Measurements from ENCODE around the gene NPLOC4. TPM values are rescaled to one million over a fixed set of nuclear protein-coding genes. Genes with fewer than 3 reads are reported as not detected.
A peak's percentile ranks its signal among the peaks of the same experiment; 100 is the strongest.

The NPLOC4 gene
- total and polyA plus RNA-seq, 2 of the 13 experiments (the other 11 are each of a cell fraction or from before 2014, with no cell fraction given) = 57.0 to 97.0 TPM

DNA sequence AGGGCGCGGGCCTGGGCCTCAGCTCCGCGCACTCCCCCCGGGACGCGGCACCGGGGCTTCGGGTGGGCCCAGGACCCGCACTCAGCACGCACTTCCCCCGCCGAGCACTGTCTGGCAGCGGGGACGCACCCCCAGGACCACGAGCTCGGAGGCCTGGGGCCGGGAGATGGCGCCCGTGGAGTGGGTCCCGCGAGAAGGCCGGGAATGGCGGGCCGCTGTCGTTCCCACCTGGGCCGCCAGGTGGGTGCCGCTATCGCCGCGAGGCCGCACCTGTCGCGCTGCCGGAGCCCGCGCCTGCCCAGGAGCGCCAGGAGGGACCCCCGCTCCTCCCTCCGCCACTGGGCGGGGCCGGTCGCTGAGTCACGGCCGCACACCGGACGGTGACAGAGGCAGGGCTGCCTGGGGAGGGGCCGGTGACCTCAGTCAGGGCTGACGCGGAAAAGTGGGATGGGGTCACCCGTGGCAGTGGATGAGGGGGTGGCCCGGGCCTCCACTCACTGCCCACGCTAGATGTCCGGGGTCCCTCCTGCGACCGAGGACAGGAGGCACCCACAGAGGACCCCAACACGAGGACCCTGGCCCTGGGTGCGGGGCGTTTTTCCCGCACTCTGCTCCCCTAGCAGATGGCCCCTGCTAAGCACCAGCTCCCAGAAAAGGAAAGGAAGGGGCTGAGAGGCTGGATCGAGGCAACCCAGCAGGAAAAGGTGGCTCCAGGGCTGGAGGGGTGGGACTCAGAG is 117.5 kb downstream of the NPLOC4 start (continued):
- TF ChIP-seq NFIB (CRISPR knock-in tag; IDR thresholded peaks at IDR 0.05; ENCODE audit: borderline replicate concordance) = no peak
- no peak for TF ChIP-seq ZNF33A (CRISPR knock-in tag; IDR thresholded peaks at IDR 0.05; ENCODE audit: borderline replicate concordance)
- TF ChIP-seq SRSF1 (optimal IDR thresholded peaks at IDR 0.05; ENCODE audit: low read depth, low read length) = peak; percentile 57
- no peak for TF ChIP-seq HNRNPUL1 (IDR thresholded peaks at IDR 0.05; ENCODE audit: low read depth, low read length)
- no peak for TF ChIP-seq KLF15 (CRISPR knock-in tag; IDR thresholded peaks at IDR 0.05; ENCODE audit: borderline replicate concordance)
- TF ChIP-seq ZNF382 (CRISPR knock-in tag; IDR thresholded peaks at IDR 0.05; ENCODE audit: borderline replicate concordance) = no peak
- TF ChIP-seq ZFP90 (CRISPR knock-in tag; IDR thresholded peaks at IDR 0.05; ENCODE audit: borderline replicate concordance) = no peak
- peak; percentile 76 for TF ChIP-seq ZNF34 (CRISPR knock-in tag; IDR thresholded peaks at IDR 0.05; ENCODE audit: borderline replicate concordance)
- no peak for TF ChIP-seq FOXA3 (CRISPR knock-in tag; IDR thresholded peaks at IDR 0.05)
- TF ChIP-seq PRMT3 (CRISPR knock-in tag; IDR thresholded peaks at IDR 0.05; ENCODE audit: borderline replicate concordance, low read depth) = no peak
- TF ChIP-seq MTF2 (CRISPR knock-in tag; IDR thresholded peaks at IDR 0.05; ENCODE audit: borderline replicate concordance) = no peak; the same call in 1 of the 2 replicates
- TF ChIP-seq ZNF263 (CRISPR knock-in tag; IDR thresholded peaks at IDR 0.05) = no peak
- TF ChIP-seq, protein P1, sequence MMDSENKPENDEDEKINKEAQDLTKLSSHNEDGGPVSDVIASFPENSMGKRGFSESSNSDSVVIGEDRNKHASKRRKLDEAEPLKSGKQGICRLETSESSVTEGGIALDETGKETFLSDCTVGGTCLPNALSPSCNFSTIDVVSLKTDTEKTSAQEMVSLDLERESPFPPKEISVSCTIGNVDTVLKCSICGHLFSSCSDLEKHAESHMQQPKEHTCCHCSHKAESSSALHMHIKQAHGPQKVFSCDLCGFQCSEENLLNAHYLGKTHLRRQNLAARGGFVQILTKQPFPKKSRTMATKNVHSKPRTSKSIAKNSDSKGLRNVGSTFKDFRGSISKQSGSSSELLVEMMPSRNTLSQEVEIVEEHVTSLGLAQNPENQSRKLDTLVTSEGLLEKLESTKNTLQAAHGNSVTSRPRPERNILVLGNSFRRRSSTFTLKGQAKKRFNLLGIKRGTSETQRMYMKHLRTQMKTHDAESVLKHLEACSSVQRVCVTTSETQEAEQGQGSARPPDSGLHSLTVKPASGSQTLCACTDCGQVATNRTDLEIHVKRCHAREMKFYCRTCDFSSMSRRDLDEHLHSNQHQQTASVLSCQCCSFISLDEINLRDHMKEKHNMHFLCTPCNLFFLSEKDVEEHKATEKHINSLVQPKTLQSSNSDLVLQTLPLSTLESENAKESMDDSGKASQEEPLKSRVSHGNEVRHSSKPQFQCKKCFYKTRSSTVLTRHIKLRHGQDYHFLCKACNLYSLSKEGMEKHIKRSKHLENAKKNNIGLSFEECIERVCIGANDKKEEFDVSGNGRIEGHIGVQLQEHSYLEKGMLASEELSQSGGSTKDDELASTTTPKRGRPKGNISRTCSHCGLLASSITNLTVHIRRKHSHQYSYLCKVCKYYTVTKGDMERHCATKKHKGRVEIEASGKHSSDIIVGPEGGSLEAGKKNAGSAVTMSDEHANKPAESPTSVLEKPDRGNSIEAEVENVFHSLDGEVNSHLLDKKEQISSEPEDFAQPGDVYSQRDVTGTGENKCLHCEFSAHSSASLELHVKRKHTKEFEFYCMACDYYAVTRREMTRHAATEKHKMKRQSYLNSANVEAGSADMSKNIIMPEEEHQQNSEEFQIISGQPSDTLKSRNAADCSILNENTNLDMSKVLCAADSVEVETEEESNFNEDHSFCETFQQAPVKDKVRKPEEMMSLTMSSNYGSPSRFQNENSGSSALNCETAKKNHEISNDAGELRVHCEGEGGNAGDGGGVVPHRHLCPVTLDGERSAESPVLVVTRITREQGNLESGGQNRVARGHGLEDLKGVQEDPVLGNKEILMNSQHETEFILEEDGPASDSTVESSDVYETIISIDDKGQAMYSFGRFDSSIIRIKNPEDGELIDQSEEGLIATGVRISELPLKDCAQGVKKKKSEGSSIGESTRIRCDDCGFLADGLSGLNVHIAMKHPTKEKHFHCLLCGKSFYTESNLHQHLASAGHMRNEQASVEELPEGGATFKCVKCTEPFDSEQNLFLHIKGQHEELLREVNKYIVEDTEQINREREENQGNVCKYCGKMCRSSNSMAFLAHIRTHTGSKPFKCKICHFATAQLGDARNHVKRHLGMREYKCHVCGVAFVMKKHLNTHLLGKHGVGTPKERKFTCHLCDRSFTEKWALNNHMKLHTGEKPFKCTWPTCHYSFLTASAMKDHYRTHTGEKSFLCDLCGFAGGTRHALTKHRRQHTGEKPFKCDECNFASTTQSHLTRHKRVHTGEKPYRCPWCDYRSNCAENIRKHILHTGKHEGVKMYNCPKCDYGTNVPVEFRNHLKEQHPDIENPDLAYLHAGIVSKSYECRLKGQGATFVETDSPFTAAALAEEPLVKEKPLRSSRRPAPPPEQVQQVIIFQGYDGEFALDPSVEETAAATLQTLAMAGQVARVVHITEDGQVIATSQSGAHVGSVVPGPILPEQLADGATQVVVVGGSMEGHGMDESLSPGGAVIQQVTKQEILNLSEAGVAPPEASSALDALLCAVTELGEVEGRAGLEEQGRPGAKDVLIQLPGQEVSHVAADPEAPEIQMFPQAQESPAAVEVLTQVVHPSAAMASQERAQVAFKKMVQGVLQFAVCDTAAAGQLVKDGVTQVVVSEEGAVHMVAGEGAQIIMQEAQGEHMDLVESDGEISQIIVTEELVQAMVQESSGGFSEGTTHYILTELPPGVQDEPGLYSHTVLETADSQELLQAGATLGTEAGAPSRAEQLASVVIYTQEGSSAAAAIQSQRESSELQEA (CRISPR knock-in tag; IDR thresholded peaks at IDR 0.05; ENCODE audit: not compliant biosample characterization) = no peak
- TF ChIP-seq RELA (CRISPR knock-in tag; IDR thresholded peaks at IDR 0.05) = peak; percentile 34; the same call in 1 of the 2 replicates
- TF ChIP-seq, protein P2, sequence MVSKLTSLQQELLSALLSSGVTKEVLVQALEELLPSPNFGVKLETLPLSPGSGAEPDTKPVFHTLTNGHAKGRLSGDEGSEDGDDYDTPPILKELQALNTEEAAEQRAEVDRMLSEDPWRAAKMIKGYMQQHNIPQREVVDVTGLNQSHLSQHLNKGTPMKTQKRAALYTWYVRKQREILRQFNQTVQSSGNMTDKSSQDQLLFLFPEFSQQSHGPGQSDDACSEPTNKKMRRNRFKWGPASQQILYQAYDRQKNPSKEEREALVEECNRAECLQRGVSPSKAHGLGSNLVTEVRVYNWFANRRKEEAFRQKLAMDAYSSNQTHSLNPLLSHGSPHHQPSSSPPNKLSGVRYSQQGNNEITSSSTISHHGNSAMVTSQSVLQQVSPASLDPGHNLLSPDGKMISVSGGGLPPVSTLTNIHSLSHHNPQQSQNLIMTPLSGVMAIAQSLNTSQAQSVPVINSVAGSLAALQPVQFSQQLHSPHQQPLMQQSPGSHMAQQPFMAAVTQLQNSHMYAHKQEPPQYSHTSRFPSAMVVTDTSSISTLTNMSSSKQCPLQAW (CRISPR knock-in tag; IDR thresholded peaks at IDR 0.05) = 0 out of 2 replicates have a peak, but pooled peaks have one; percentile 46
- TF ChIP-seq, protein P3, sequence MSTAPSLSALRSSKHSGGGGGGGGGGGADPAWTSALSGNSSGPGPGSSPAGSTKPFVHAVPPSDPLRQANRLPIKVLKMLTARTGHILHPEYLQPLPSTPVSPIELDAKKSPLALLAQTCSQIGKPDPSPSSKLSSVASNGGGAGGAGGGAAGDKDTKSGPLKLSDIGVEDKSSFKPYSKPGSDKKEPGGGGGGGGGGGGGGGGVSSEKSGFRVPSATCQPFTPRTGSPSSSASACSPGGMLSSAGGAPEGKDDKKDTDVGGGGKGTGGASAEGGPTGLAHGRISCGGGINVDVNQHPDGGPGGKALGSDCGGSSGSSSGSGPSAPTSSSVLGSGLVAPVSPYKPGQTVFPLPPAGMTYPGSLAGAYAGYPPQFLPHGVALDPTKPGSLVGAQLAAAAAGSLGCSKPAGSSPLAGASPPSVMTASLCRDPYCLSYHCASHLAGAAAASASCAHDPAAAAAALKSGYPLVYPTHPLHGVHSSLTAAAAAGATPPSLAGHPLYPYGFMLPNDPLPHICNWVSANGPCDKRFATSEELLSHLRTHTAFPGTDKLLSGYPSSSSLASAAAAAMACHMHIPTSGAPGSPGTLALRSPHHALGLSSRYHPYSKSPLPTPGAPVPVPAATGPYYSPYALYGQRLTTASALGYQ (CRISPR knock-in tag; IDR thresholded peaks at IDR 0.05) = no peak
- no peak for TF ChIP-seq GATA4 (IDR thresholded peaks at IDR 0.05; ENCODE audit: borderline replicate concordance, low read depth)

Measured in HepG2 (cell line).